Mesothelial cell of epicardium (in vitro differentiated cells): Measurements from ENCODE around the gene TMEM95. TPM values are rescaled to one million over a fixed set of nuclear protein-coding genes. Genes with fewer than 3 reads are reported as not detected.

Source experiments
- DNase-seq, 2 experiments: peaks; one replicate each; pipeline ENCODE4 v3.0.0; 2021; ENCODE audit warnings: low spot score in 2 of 2; ENCODE audit not compliant: unreplicated experiment in 2 of 2
- H3K27ac Mint-ChIP-seq: 2 replicates; pipeline ENCODE4 v1.8.0; 2021; ENCODE audit warnings: mixed read lengths
- H3K27me3 Mint-ChIP-seq: 2 replicates; pipeline ENCODE4 v1.8.0; 2021; ENCODE audit warnings: low read depth, mixed read lengths
- H3K36me3 Mint-ChIP-seq: 2 replicates; pipeline ENCODE4 v1.8.0; 2021; ENCODE audit warnings: mixed read lengths
- H3K4me1 Mint-ChIP-seq: 2 replicates; pipeline ENCODE4 v1.8.0; 2021; ENCODE audit warnings: mixed read lengths
- H3K4me3 Mint-ChIP-seq: 2 replicates; pipeline ENCODE4 v1.8.0; 2021; ENCODE audit warnings: mild to moderate bottlenecking, moderate library complexity, mixed read lengths
- H3K9me3 Mint-ChIP-seq: 2 replicates; pipeline ENCODE4 v1.8.0; 2021; ENCODE audit warnings: mixed read lengths
- CTCF ChIP-seq: fragments of 200-600 bp; sonication (generic); IDR thresholded peaks from one replicate; pipeline ENCODE4 v1.5.0; 2021; ENCODE audit warnings: antibody characterized with exemption; ENCODE audit not compliant: unreplicated experiment
- total RNA-seq: library from RNA; stranded (reverse); gene quantifications from 3 replicates; pipeline ENCODE4 v1.2.1, GENCODE V29; 2021

TMEM95 gene
- total RNA-seq, 1 donor from 2014 or later, result 0.42 TPM

- H3K4me1 Mint-ChIP-seq, result peaks cover 23% of the 10 kb centered on the region
- TF ChIP-seq CTCF, result no peak
- DNase-seq, result no peak
- H3K27ac Mint-ChIP-seq, result peak overlapping the region; percentile 91
- H3K9me3 Mint-ChIP-seq, result no peaks in the 10 kb centered on the region
- peak overlapping the region; percentile 87 for H3K4me3 Mint-ChIP-seq
- H3K36me3 Mint-ChIP-seq, result peaks cover 6% of the 10 kb centered on the region
- no peaks in the 10 kb centered on the region for H3K27me3 Mint-ChIP-seq
Measured at GRCh38 chr17:7403727-7403976, 48.7 kb downstream of the TMEM95 start.

- peak within 1 kb of the TSS; percentile 87 for H3K4me3 Mint-ChIP-seq
- peaks cover 23% of the 10 kb centered on the region for H3K4me1 Mint-ChIP-seq
- peak; percentile 93 to 96 for DNase-seq
- H3K9me3 Mint-ChIP-seq, result no peaks in the 10 kb centered on the region
- H3K27ac Mint-ChIP-seq, result peak within 1 kb of the TSS; percentile 91
- TF ChIP-seq CTCF, result no peak
- peaks cover 9% of the 10 kb centered on the region for H3K36me3 Mint-ChIP-seq
- no peaks in the 10 kb centered on the region for H3K27me3 Mint-ChIP-seq
Measured at GRCh38 chr17:7403977-7404736, 49.2 kb downstream of the TMEM95 start, which contains the start of gene TMEM256. TMEM256 (minus strand) TSS chr17:7404097; CDS start chr17:7404084, 13 bp downstream.

GRCh38 chr17:7404737-7405349, 49.9 kb downstream of the TMEM95 start:
- TF ChIP-seq CTCF, result no peak
- Mint-ChIP-seq H3K36me3 (peaks cover 13% of the 10 kb centered on the region), H3K27me3 (no peaks in the 10 kb centered on the region), H3K4me3 (peak overlapping the region; percentile 87), H3K9me3 (no peaks in the 10 kb centered on the region), H3K27ac (peak overlapping the region; percentile 91), H3K4me1 (peaks cover 23% of the 10 kb centered on the region)
- DNase-seq, result no peak

GRCh38 chr17:7405350-7406234, 50.6 kb downstream of the TMEM95 start:
- H3K4me3 Mint-ChIP-seq, result peak overlapping the region; percentile 80
- H3K9me3 Mint-ChIP-seq, result no peaks in the 10 kb centered on the region
- no peak for TF ChIP-seq CTCF
- peaks cover 23% of the 10 kb centered on the region for H3K4me1 Mint-ChIP-seq
- peaks cover 19% of the 10 kb centered on the region for H3K36me3 Mint-ChIP-seq
- no peaks in the 10 kb centered on the region for H3K27me3 Mint-ChIP-seq
- peak overlapping the region; percentile 84 for H3K27ac Mint-ChIP-seq
- no peak for DNase-seq

GRCh38 chr17:7406235-7406825, 51.4 kb downstream of the TMEM95 start:
- peaks cover 22% of the 10 kb centered on the region for H3K36me3 Mint-ChIP-seq
- no peaks in the 10 kb centered on the region for H3K9me3 Mint-ChIP-seq
- no peak for TF ChIP-seq CTCF
- peaks cover 23% of the 10 kb centered on the region for H3K4me1 Mint-ChIP-seq
- DNase-seq, result no peak
- H3K4me3 Mint-ChIP-seq, result peak overlapping the region; percentile 73
- no peaks in the 10 kb centered on the region for H3K27me3 Mint-ChIP-seq
- H3K27ac Mint-ChIP-seq, result peak overlapping the region; percentile 82
